Stimulated activated CD8-positive, alpha-beta memory T cell treated with anti-CD3 and anti-CD28 coated beads, Interleukin-12 subunit alpha, Interleukin-12 subunit beta, amount 100 ng/mL, for 24 hours (primary cell): ENCODE results near the gene APOL3.
"Not testable (repeated sequence)": the region's sequence is repeated elsewhere in the genome, so short reads cannot be mapped to it uniquely, and the experiment has no call there.

Source experiments
- DNase-seq: peaks from one replicate; pipeline ENCODE4 v3.0.0-alpha.2; 2020; ENCODE audit errors: extremely low read depth

The APOL3 gene, protein sequence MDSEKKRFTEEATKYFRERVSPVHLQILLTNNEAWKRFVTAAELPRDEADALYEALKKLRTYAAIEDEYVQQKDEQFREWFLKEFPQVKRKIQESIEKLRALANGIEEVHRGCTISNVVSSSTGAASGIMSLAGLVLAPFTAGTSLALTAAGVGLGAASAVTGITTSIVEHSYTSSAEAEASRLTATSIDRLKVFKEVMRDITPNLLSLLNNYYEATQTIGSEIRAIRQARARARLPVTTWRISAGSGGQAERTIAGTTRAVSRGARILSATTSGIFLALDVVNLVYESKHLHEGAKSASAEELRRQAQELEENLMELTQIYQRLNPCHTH

DNA sequence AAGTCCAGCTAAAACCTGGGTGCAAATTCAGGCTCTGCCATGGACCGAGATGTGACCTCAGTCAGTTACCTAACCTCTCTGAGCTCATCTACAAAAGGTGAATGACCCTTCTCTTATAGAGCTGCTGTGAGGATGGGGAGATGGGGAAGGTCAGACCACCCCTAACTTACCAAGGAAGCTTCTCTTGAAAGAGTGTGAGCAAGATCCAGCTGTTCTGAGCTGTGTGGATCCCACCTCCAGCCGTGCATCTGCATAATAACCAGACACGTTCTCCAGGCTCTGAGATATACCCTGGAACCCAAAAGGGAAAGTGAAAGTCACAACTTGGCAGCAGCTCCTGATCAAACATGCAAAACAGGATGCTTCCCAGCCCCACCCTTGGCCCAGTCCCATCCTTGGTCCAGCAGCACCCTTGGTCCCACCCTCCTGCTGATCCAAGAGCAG lies at the start of gene APOL3:
APOL3 (minus strand) TSS at position 257 of the 444 bp plus-strand sequence. CDS start 11,700 bp downstream, outside the sequence.
- DNase-seq = no peak

DNA sequence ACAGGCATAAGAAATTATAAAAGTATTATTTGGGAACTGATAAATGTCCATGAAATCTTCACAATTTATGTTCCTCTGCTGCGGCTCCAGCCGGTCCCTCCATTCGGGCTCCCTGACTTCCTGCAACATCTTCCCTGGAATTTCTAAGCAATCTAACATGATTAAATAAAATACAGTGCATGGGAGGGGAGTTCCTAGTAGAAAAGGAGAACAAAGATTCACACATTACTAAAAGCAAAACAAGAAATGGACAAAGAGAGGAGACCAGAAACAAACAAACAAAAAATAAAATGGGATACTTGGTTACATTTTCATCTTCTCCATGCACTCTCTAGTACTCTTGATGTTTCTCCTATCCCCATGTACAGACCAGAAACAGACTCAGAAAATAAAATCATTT lies 49.7 kb upstream of the APOL3 start:
- DNase-seq = no peak

DNA sequence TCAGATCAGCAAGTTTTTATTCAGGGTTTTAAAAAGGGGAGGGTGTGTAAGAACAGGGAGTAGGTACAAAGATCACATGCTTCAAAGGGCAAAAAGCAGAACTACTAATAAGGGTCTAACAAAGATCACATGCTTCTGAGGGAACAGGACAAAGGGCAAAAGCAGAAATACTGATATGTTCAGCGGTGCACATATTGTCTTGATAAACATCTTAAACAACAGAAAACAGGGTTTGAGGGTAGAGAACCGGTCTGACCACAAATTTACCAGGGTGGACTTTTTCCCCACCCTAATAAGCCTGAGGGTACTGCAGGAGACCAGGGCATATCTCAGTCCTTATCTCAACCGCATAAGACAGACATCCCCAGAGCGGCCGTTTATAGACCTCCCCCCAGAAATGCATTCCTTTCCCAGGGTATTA lies 48.9 kb upstream of the APOL3 start:
- DNase-seq = not testable (repeated sequence)

DNA sequence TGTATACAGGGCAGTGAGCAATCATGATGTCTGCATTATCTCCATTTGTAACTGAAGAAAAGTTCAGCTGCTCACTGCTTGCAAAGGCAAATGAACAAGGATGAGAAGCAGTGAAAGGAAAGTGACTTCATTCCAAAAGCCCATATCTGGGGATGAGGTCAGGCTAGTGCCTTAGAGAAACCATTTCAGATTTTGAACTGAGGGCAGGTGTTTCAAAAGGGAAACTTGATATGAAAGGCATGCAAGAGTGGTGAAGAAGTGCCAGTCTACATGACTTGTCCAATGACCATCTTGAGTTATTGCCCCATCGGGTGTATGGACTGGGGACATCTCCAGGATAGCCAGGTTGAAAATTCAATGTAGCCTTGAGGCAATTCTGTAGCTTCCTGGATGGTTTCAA lies 48.4 kb upstream of the APOL3 start:
- no peak for DNase-seq

DNA sequence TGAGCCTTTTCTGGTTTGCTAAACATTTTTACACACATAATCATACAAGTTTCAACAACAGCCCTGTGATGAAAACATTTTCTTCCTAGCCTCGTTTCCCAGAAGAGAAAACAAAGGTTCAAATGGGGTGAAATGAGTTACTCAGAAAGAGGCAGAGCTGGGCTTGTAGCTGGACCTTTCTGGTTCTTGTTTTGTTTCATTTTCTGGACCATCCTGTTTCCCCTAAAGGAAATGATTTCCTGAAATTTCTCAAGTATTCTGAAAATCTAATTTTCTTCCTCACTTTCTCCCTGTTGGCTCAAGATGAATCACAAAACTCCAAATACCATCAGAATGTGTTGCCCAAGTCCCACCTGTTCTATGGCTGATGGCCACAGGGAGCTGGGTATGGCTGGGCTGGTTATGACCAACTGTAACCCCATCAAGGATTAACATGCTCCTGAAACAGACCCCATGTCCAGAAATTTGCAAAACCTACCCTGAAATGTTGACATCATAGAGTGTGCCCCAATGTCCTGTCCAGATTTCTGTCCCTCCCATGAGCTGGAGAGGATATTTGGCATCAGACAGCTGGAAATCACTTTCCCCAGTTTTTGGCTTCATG lies 47.7 kb upstream of the APOL3 start:
- DNase-seq = no peak

DNA sequence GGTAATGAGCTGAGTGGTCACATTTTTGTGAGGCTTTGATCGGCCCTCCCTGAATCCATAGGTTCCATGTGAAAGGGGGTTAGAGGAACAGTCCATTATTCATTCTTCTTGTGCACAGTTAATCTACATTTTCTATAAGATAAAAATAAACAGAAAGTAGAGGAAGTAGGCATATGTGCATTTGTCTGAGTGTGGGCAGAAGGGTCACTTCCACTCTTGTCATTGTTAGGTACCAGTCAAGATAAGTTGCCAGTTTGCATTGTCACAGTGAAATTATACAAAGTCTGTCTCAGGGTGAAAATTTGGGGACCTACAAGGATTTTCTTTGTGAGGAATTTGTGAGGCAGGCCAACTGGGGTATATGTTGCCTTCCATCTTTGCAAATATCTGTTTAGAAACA lies 45.7 kb upstream of the APOL3 start:
- DNase-seq = no peak

DNA sequence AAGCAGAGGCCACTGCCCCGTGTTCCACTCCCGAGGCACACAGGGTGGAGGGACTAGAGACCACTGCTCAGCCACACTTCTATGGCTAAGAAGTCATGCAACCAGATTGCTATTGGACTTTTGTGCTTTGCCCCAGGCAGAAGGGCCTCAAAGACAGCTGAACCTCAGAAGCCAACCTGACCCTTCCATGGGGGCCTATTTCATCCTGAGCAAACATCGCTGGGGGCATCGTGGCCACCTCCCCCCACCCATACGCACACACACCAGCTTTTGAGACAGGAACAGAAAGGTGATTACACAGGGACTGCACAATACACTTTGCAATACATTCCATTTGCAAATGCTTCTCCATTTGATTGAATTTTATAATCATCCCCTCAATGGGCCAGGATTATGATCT lies 45.0 kb upstream of the APOL3 start:
- DNase-seq = not testable (repeated sequence)

DNA sequence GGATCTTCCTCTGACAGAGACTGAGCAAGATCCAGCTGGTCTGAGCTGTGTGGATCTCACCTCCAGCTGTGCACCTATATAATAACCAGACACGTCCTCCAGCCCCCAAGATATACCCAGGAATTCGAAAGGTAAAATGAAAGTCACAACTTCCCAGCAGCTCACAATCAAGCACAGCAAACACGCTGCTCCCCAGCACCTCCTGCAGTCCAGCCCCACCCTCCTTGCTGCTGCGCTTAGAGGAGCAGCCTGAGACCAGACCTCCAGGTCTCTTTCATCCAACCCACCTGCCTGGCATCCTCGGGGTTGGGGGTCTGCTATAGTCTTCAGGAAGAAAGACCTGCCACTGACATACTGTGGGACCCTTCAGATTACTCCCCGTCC lies 44.1 kb upstream of the APOL3 start:
- DNase-seq = no peak

DNA sequence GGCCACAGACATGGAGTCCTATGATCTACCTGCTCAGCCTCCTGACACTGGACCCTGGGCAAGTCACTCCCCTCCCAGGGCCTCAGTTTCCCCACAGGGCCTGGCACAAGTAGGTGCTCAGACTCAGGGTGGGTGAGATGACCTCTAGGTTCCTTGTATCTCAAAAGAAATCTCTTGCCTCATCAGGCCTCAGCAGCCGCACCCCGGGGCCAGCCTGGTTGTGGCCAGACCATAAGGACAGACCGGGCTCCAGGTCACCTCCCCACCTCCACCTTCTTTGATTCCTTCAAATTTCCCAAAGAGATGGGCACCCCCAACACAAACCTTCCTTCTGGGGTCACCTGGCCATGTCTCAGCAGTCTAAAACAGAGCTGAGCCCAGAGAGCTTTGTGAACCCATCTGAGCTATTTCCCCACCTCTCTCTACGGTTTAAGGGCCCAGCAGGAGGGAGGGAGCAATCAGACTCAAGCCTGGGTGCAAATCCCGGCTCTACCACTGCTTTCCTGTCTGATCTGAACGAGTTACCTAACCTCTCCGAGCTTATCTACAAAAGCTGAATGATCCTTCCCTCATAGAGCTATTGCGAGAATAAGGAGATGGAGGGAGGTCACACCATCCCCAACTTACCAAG lies 43.6 kb upstream of the APOL3 start:
- DNase-seq = no peak

DNA sequence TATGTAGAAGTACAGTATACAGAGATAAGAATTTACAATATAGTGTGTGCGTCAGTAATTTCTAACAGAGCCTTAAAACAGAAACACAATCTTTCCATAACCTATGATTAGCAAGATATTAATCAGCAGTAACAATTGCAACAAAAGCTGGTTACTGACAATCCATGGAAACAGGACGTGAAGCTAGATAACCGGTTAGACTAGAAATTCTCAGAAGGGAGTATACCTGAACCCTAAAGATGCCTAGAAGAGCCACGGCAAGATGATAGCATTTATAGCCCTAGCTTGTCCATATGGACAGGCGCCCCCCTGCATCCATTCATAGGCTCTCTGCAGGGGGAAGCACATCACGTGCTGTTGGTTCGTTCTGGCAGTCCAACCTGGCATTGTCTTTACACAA lies 42.9 kb upstream of the APOL3 start:
- not testable (repeated sequence) for DNase-seq

DNA sequence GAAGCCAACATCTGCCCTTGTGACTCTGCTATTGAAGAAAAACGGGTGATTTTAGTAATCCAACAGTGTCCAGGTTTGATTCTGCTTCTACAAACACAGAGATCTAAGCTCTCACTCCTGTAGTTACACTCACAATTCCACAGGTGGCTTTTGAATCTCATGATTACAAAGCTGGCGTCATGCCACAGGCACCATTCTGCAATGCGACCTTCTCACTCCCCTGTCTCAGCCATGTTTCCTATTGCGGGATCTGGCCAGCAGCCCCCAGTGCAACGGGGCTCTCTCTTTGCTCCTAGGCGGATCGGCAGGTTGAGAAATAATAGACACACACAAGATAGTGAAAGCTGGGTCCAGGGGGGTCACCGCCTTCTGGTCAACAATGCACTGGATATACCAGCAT lies 42.4 kb upstream of the APOL3 start:
- DNase-seq = not testable (repeated sequence)

DNA sequence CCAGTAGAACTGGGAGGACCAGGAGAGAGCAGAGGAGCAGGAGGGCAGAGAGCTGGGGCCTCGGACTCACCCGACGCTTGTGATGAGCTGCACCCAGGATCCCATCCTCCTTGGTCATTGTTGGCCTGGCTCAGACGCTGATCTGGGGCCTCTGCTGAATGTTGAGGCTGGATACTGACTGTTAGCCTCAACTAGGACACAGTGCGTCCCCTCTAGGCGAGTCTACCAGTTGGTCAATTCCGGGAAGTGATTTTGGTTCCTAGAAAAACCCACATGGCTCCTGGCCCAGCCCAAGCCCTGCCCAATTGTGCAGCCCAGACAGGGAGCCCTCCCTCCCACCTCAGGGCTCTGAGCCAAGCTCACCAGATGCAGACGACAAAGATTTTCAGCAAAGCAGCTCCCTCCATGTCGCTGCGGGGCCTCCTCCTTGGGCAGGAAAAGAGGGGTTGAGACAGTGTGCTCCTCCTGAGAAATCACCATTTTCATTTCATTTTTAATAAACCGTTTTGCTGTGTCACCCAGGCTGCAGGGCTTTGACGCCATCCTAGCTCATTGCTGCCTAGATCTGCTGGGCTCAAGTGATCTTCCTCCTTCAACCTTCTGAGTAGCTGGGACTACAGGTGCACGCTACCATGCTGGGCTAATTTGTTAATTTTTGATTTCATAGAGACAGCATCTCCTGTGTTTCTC lies 41.2 kb upstream of the APOL3 start, which contains the start of gene APOL4:
APOL4 (minus strand) TSS at position 180 of the 690 bp plus-strand sequence; CDS start at position 105, 75 bp downstream.
- no peak for DNase-seq

DNA sequence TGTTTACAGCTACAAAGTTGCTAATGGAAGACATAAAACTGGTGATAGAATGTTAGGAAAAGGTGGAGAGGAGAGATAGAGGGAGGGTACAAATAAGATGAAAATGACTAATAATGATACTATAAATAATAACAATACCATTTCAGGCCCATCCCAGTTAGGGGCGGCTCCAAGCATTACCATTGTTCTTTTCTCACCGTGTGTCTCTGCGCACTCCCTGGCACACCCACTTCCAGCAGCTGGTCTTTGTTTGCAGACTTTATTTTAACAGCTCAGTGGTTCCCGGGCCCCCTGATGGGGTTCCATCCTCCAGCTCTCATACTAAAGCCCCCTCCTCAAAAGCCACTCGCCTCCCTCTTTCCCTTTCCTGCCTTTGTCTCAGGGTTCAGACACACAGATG lies 40.5 kb upstream of the APOL3 start:
- not testable (repeated sequence) for DNase-seq

DNA sequence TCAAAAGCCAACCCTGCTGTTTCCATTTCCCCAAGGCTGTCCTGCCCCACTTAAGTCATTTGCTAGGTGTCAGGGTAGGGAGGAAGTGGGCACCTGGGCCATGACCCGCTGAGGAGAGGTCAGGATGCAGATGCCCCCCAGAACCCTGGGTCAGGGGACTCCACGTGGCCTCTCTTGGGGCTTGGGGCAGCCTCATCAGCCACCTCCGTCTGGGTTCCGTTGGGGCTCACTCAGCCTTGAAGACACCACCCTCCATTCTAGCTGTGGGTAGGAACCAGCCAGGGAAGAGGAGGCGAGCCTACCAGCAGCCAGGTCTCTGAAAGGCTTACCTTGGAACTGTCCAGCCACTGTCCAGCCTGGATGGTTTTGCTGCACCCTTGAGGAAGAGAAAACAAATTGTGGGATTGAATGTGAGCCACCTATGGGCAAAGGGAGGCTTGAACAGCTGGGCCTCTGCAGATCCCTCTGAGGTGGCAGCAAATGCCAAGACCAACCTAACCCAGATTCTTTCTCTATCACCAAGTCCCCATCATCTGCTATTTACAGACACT lies 38.5 kb upstream of the APOL3 start:
- no peak for DNase-seq

DNA sequence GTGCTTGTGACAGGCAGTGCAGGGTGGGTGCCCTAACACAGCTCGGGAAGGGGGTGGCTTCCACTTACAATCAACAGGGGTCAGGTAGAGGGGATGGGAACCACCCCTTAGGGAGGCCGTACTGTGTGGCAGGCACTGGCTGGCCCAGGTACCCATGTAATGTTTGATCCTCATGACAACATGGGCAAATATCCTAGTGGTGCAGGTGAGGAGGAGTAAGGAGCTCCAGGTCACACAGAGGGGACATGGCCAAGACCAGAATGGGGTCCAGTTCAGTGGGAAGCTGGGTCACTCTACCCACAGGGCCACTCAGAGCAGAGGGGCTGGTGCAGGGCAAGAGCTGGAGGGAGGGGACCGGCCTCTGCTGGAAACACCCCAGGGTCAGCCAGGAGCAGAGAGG lies 38.0 kb upstream of the APOL3 start:
- DNase-seq = no peak

DNA sequence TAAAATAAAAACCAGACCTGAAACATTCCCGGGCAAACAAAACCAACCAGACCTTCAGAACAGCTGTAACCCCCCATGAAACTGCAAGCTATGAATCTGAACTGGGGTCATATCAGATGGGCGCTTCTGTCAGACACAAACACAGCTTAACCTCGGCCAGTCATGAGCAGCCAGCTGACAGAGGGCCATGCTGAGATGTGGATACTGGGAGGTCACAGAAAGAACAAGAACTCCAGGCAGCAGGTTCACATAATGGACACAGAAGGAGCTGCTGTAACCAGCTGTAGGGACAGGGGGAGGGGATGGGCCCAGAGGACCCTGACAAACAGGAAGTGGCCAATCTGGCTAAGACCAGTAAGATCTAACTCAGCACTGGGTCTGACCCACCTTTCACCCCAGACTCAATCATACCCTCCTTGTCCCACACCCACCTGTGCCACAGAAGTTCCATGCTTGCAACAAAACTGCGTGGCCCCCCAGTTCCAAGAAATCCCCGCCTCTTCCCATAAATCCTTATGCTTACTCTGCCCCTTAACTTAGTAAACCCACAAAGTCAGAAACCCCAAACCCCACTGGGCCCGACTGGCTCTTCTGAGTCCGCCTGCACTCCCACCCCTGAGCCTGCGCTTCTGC lies 37.1 kb upstream of the APOL3 start:
- DNase-seq = no peak

DNA sequence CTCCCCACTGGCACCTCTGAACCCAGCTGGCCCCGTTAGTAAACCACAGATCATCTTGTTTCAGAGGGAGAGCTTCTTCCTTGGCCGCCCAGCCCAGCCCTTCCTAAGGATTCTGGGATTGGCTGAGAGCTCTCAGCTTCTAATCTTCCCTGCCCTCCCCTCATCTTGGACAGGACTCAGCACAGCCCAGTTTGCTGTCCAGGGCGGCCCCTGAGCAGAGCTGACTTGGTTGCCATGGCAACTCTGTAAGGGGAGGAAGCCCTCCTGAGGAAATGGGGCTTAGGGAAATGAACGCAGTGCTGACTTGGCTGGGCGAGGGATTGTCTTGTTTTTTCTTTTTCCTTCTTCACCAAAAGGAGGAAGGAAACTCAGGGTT lies 36.5 kb upstream of the APOL3 start:
- DNase-seq = no peak

DNA sequence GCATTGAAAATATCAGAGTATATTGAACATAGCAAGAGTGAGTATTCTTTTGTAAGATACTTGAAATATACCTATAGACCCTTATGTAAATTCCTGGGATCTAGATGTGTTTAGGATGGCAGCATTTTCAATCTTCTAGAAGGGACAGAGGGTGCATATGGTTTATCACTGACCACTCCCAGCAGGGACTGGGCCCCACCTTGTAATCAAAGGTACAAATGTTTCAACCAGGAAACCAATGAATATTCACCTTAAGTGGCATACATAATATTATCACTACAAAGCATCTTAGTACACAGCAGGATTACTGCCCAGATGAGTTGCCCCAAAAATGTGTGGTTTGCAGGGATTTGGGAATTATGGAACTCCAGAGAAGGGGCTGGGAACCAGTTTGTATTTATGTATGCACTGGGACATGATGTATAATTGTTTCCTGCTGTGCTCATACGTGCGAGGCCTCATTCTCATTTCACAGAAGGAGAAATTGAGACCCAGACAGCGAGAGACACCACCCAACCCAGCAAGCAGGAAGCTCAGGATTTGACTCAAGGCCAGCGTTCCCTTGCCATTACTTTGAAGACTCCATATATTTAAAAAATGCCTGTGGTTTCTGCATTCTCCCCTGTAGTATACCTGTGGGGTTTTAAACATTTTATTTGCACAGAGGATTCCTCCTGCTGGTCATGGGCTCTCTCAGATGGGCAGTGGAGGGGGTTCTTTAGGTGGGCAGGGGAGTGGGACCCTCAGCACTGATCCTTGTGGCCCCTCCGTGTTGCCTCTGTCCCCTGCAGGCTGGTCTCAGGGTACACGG lies 35.9 kb upstream of the APOL3 start:
- DNase-seq = no peak

DNA sequence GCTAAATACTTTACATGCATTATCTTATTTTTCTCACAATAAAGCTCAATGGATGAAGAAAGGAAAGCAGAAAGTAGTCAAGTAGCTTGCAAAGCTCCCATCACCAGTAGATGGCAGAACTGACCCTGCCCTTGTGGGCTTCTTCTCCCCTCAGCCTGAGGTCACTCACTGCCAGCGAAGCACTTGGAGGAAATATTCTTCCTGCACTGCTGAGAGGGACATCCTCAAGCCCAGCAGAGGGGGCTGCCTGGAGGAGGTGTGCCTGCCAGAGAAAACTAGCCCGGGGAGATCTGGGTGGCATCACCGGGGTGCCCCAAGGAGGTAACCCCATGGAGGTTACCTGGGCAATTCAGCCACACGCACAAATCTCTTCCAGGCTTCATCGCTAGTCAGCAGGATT lies 34.4 kb upstream of the APOL3 start:
- DNase-seq = no peak

DNA sequence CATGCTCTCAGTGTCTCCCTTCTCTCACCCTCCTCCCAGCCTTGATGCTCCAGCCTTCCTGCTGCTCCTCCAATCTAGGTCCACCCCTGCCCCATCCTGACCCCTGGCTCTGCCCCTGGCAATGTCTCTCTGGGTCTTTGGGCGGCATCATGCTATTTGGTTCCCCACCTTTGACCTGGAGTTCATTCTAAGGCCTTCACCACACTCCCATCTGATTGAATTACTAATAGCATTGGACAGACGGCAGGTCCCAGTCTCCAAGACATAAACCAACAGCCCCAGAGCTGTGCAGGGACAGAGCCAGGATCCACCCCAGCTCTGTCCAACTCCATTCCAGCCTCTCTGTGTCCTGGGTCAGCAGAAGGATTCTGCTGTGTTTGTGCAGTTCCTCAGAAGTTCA lies 33.8 kb upstream of the APOL3 start:
- DNase-seq = no peak

DNA sequence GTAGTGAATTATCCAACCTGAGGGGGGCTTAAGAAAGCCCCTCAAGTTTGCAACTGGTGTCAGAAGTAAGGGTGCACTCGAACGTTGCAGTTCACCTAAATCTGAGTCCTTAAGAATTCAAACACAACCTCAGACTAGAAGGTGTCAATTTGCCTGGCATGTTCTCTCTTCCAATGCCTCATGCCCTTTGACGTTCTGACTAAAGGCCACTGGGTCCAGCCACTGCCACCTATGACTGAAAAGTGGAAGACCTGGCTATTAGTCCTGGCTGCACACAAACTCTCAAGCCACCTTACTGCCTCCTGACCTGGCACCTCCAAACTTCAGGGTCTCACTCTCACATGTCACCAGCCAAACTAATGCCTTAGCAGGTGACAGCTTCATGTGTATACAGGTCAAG lies 33.0 kb upstream of the APOL3 start:
- DNase-seq = no peak
